ENCODE data around the gene SERPINA1. TPM values are rescaled to one million over a fixed set of nuclear protein-coding genes. Genes with fewer than 3 reads are reported as not detected.

The SERPINA1 gene
- total and polyA plus RNA-seq, 4 donors = 10,220 to 47,972 (median 25,583) TPM

GRCh38 chr14:94390372-94391086 is 2.1 kb upstream of the SERPINA1 start (continued):
- TF ChIP-seq REST (IDR thresholded peaks at IDR 0.05) = peak; percentile 70
- TF ChIP-seq FOXA1 (IDR thresholded peaks at IDR 0.05) = peak; percentile 71
- TF ChIP-seq RAD21 (IDR thresholded peaks at IDR 0.05) = peak; percentile 43 to 52

GRCh38 chr14:94389731-94390371 is 1.4 kb upstream of the SERPINA1 start:
- Histone ChIP-seq H3K9me3 (ENCODE audit: control insufficient read depth in 4 of 4, low read length in 3 of 4) (no peaks in the 10 kb centered on the region), H3K4me3 (ENCODE audit: low read depth in 1 of 3, low read length in 3 of 3) (peak overlapping the region; percentile 64 to 88 (median 80)), H3K9ac (ENCODE audit: low read depth in 1 of 2, low read length in 2 of 2) (peak overlapping the region; percentile 84 to 86), H3K27ac (ENCODE audit: low read depth in 1 of 2, low read length in 2 of 2) (peak overlapping the region; percentile 94 to 98), H3K27me3 (ENCODE audit: control insufficient read depth in 4 of 4, insufficient read depth in 4 of 4, low read length in 3 of 4) (no peaks in the 10 kb centered on the region), H3K4me1 (ENCODE audit: control insufficient read depth in 4 of 4, insufficient read depth in 4 of 4, low read length in 3 of 4) (peaks cover 8 to 75% (median 41%) of the 10 kb centered on the region in 4 donors), H3K36me3 (ENCODE audit: control insufficient read depth in 4 of 4, insufficient read depth in 3 of 4, low read depth in 1 of 4, low read length in 3 of 4) (peaks cover 0 to 8% (median 0%) of the 10 kb centered on the region in 4 donors)
- no peak for TF ChIP-seq RXRA (IDR thresholded peaks at IDR 0.05)
- no peak for TF ChIP-seq REST (IDR thresholded peaks at IDR 0.05)
- no peak for TF ChIP-seq GABPA (IDR thresholded peaks at IDR 0.05 in 1 of 2, conservative IDR thresholded peaks at IDR 0.05 in 1 of 2)
- TF ChIP-seq ZBTB33 (IDR thresholded peaks at IDR 0.05) = no peak
- 67% methylated on average over 10 of the region's 10 CpGs for WGBS
- no peak for DNase-seq (ENCODE audit: low spot score)

- H3K27me3 ChIP-seq (ENCODE audit: control insufficient read depth in 4 of 4, insufficient read depth in 4 of 4, low read length in 3 of 4) = no peaks in the 10 kb centered on the region
- H3K4me1 ChIP-seq (ENCODE audit: control insufficient read depth in 4 of 4, insufficient read depth in 4 of 4, low read length in 3 of 4) = peaks cover 8 to 73% (median 35%) of the 10 kb centered on the region in 4 donors
- WGBS = 68% methylated on average over 5 of the region's 5 CpGs
- peak overlapping the region; percentile 47 to 86 for H3K9ac ChIP-seq (ENCODE audit: low read depth in 1 of 2, low read length in 2 of 2)
- DNase-seq (ENCODE audit: low spot score) = no peak
- peak overlapping the region; percentile 94 to 98 for H3K27ac ChIP-seq (ENCODE audit: low read depth in 1 of 2, low read length in 2 of 2)
- peaks cover 0 to 10% (median 1%) of the 10 kb centered on the region in 4 donors for H3K36me3 ChIP-seq (ENCODE audit: control insufficient read depth in 4 of 4, insufficient read depth in 3 of 4, low read depth in 1 of 4, low read length in 3 of 4)
- H3K9me3 ChIP-seq (ENCODE audit: control insufficient read depth in 4 of 4, low read length in 3 of 4) = no peaks in the 10 kb centered on the region
- no peak for TF ChIP-seq TAF1 (conservative IDR thresholded peaks at IDR 0.05)
- no peak for TF ChIP-seq JUND (IDR thresholded peaks at IDR 0.05)
- no peak for TF ChIP-seq CTCF (IDR thresholded peaks at IDR 0.05; ENCODE audit: low read depth, low read length, missing input control)
- H3K4me3 ChIP-seq (ENCODE audit: low read depth in 1 of 3, low read length in 3 of 3) = peak overlapping the region; percentile 64 to 88 (median 80)
Observed at GRCh38 chr14:94389104-94389469, 685 bp upstream of the SERPINA1 start.
